Stimulated activated CD4-positive, alpha-beta T cell treated with anti-CD3 and anti-CD28 coated beads, Interleukin-2, amount 100 ng/mL, for 24 hours (primary cell): Measurements from ENCODE around the gene SUGCT.
A peak's percentile ranks its signal among the peaks of the same experiment; 100 is the strongest.
"Not testable (repeated sequence)": the region's sequence is repeated elsewhere in the genome, so short reads cannot be mapped to it uniquely, and the experiment has no call there.

ENCODE experiments used
- DNase-seq, 2 donors: peaks; one replicate each; pipeline ENCODE4 v3.0.0-alpha.2; 2020

SUGCT gene

GRCh38 chr7:40134428-40135316 lies at the start of gene SUGCT, which contains the start of gene MPLKIP:
Gene SUGCT (plus strand): TSS chr7:40135005.
Gene MPLKIP (minus strand): TSS chr7:40134622. CDS start chr7:40134567, 55 bp downstream.
- peak; percentile 83 to 88 for DNase-seq

GRCh38 chr7:40092182-40092581 lies 42.6 kb upstream of the SUGCT start:
- no peak for DNase-seq

GRCh38 chr7:40093631-40094350 lies 41.0 kb upstream of the SUGCT start:
- DNase-seq = no peak

DNA sequence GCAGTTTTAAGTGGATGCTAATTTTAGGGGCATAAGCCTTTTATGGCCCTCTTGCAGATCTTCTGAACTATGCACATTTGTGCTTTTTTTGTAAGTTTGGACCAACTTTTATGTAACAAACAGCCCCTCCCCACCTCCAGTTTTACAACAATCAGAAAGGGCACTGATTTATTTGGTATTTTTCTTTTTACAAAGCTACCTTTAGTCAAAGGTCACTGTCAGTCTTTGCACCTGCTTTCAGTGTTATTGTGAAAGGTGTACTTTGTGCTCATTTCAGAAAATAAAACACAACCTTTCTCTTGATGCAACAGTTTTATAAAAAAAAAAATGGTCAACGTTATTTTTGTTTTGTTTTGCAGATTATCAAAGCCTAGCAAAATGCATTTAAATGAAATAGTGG lies 39.6 kb upstream of the SUGCT start:
- no peak for DNase-seq

DNA sequence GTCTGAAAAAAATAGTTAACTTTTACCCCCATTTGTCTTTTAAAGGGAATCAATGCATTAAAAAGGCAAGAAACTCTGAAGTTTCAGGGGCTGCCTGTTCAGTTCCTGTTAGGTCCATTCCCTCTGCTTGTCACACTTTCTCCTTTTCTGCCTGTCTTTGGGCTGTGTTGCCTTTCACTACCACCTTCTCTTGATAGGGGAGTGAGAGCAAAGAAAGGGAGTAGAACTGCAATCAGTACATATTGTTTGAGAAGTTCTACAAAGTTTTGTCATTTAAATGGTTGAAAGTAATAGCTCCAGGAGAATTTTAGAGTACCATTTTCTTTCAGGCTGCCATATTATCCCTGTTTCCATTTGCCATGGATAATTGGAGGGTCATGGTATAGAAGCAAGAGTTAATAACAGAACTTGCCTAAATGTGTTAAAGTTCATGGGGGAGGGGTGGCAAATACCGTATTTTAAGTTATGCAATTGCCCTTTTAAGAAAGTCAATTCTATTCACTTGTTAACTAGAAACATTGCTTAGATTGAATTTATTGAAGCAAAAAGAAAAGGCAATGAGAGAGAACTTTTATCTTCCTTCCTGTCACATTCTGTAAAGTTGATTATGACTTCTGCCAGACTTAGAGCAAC lies 39.0 kb upstream of the SUGCT start:
- DNase-seq = no peak

- no peak for DNase-seq
Measured at GRCh38 chr7:40097728-40098127, 37.1 kb upstream of the SUGCT start.

DNA sequence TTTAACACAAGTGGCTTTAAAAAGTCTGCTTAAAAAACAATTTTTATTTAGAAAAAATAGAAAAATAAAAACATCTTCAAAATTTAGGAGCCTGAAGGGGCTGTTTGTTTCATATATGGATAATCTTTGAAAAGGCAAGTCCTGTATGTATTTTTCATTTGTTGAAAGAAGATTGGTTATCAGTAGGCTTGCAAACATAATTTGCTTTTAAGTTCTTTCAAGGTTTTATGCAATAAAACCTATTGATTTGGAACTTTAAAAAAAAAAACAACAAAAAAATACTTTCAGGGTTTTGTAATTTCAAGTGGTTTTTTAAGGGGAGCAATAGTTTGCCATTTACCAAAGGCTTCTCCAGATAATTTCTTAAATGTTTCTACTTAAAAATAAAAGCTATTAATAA lies 36.0 kb upstream of the SUGCT start:
- DNase-seq = no peak

DNA sequence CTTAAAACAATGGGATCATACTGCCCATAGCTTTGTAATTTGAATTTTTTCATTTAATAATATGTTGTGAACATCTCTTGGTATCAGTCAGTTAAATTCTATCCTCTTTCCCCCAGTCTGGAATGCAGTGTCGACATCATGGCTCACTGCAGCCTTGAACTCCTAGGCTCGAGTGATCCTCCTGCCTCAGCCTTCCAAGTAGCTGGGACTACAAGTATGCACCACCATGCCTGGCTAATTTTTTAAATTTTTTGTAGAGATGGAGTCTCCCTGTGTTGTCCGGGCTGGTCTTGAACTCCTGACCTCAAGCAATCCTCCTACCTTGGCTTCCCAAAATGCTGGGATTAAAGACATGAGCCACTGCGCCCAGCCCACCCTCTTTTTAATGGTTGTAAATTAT lies 35.0 kb upstream of the SUGCT start:
- no peak for DNase-seq

- DNase-seq = no peak
Measured at GRCh38 chr7:40101201-40101600, 33.6 kb upstream of the SUGCT start.

DNA sequence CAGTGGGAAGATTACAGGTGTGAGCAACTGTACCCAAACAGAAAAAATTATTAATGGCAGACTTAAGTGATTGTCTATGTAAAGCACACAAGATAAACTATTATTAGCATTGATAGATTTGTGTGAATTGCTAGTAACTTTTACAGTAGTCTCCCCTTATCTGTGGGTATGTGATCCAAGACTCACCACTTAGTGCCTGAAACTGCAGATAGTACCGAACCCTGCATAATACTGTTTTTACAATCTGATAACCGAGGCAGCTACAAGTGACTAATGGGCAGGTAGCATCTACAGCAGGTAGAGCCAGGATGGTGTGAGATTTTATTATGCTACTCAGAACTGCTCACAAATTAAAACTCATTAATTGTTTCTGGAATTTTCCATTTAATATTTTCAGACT lies 31.9 kb upstream of the SUGCT start:
- no peak for DNase-seq

DNA sequence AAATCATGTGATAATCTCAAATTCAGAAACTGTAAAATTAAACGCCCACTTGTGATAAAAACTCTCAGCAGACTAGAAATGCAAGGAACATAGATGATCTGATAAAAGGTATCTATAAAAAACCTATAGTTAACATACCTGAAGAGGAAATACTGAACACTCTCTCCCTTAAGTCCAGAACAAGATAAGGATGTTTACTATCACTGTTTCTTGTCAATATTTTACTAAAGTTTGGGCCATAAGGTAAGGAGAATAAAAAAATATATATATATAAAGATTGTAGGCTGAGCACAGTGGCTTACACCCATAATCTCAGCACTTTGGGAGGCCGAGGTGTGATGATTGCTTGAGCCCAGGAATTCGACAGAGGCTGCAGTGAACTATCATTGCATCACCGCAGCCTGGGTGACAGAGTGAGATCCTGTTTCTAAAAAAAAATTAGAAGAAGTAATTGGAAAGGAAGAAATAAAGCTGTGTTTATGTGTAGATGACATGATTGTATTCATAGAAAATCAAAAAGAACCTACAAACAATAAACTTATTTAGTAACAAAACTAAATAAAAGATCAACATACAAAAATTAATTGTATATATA lies 28.8 kb upstream of the SUGCT start:
- no peak for DNase-seq

DNA sequence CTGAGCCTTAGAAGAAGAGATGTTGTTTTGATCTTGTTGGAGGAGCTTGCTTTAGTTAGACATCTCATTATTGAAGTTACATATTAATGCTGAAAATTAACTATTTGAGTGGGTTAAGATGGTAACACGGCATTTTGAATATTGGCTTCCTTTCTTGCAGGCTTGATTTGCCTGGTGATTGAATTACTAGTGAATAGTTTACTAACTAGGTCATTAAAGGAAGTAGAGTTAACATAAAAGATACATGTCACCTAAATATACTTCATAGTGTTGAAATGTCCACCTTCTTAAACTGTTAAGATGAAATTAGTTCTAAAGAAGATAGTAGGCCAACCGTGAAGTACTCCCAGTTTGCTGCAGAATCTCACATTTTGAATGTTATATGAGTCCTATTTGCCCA lies 18.9 kb upstream of the SUGCT start:
- no peak for DNase-seq

- not testable (repeated sequence) for DNase-seq
Measured at GRCh38 chr7:40117199-40117598, 17.6 kb upstream of the SUGCT start.

GRCh38 chr7:40118201-40118600 lies 16.6 kb upstream of the SUGCT start:
- DNase-seq = not testable (repeated sequence)

DNA sequence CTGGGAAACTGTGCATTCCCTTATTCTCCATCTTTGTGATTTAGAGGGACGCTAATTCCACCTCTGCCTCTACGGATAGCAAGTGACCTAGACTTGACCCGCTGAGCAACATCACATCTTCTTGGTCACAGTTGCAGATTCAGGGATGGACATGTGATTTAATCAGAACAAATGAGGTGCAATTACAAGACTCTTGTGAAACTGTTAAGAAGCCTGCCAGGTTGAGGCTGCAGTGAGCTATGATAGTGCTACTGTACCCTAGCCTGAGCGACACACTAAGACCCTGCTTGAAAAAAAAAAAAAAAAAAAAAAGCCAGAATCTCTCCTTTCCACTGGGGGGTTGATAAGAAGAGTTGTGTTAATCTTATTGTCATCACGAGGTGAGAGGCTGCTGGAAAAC lies 14.8 kb upstream of the SUGCT start:
- DNase-seq = no peak

DNA sequence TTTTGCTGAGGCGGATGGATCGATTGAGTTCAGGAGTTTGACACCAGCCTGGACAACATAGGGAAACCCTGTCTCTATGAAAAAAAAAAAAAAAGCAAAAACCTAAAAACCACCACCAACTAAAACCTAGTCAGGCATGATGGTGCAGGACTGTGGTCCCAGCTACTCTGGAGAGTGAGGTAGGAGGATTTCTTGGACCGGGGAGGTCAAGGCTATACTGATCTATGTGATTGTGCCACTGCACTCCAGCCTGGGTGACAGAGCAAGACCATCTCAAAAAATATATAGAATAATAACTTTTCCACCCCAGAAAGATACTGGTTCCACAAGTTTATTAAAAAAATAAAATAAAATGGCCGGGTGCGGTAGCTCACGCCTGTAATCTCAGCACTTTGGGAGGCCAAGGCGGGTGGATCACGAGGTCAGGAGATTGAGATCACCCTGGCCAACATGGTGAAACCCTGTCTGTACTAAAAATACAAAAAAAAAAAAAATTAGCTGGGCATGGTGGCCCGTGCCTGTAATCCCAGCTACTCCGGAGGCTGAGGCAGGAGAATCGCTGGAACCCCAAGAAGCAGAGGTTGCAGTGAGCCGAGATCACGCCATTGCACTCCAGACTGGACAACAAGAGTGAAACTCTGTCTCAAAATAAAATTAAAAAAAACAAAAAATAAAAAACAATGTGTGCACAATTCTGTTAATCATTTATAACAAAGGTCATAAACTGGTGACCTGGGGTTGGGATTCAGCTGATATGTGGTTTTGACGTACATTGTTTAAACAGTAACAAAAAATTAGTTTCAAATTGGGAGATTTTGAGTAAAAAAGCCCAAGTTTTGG lies 12.5 kb upstream of the SUGCT start:
- DNase-seq = not testable (repeated sequence)

- no peak for DNase-seq
Measured at GRCh38 chr7:40122940-40123254, 11.9 kb upstream of the SUGCT start.

DNA sequence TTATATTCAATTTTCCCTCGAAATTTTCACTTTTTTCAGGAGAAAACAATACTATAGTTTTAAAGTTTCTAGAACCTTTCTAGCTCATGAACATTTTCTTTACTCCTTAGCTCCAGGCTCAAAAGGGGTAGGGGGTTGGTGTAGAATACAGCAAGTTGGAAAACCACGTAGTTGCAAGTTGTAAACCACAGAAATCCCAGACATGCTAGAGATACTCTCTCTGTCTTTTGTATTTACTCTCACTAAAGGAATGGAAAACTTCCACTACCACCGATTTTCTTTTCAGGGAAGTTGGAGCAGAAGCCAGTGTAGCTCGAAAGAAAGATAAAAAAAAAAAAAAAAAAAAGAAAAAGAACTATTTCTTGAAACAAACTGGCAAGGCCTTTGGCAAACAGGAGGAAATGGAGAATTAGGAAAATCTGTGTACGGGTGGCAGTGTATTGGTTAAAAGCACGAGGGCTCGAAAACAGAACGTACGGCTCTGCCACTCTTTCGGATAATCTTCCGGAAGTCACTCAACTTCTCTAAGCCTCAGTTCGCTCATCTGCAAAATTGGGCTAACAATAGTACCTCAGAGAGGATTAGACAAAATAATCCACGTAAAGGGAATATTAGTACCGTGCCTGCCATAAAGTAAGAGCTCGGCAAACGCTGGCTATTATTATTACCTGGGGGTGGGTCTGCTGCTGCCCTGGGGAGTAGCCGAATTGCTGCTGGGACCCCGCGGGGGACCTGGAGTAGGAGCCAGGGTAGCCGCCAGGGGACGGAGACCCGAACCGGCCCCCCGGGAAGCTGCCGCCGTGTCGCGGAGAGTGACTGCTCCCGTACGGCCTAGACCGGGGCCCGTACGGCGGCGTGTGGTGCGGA lies 1.0 kb upstream of the SUGCT start:
- DNase-seq = peak in 1 of 2 donors; percentile 19

- peak in 1 of 2 donors; percentile 23 for DNase-seq
Measured at GRCh38 chr7:40135317-40135610, 459 bp downstream of the SUGCT start.

DNA sequence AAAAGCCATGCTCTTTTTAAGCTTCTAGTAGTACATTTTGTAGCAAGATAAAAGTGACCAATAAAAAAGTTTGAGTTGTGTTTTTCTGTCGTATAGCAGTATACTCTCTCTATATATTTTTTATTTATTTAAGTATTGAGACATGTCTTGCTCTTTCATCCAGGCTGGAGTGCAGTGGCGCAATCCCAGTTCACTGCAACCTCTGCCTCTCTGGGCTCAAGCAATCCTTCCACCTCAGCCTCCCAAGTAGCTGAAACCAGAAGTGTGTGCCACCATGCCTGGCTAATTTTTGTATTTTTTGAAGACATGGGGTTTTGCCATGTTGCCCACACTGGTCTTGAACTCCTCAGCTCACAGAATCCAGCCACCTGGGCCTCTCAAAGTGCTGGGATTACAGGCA lies 2.8 kb downstream of the SUGCT start:
- no peak for DNase-seq

DNA sequence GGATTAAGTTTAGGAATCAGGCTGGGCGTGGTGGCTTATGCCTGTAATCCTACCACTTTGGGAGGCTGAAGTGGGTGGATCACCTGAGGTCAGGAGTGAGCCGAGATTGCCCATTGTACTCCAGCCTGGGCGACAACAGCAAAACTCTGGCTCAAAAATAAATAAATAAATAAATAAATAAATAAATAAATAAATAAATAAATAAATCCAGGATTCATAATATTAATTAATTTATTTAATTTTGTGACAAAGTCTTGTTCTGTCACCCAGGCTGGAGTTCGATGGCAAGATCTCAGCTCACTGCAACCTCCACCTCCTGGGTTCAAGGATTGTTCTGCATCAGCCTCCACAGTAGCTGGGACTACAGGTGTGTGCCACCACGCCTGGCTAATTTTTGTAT lies 4.2 kb downstream of the SUGCT start:
- DNase-seq = no peak

DNA sequence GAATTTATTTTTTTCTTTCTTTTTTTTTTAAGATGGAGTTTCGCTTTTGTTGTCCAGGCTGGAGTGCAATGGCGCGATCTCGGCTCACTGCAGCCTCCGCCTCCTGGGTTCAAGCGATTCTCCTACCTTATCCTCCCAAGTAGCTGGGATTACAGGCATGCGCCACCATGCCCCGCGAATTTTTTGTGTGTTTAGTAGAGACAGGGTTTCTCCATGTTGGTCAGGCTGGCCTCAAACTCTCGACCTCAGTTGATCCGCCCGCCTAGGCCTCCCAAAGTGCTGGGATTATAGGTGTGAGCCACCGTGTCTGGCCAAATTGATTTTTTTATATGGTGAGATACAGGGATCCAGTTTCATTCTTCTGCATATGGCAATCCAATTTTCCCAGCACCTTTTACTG lies 5.1 kb downstream of the SUGCT start:
- not testable (repeated sequence) for DNase-seq
